ENCODE measurements around the gene ZNF804B. TPM values are rescaled to one million over a fixed set of nuclear protein-coding genes. Genes with fewer than 3 reads are reported as not detected.

Gene ZNF804B
- total RNA-seq, 6 experiments from 2014 or later: not detected

DNA sequence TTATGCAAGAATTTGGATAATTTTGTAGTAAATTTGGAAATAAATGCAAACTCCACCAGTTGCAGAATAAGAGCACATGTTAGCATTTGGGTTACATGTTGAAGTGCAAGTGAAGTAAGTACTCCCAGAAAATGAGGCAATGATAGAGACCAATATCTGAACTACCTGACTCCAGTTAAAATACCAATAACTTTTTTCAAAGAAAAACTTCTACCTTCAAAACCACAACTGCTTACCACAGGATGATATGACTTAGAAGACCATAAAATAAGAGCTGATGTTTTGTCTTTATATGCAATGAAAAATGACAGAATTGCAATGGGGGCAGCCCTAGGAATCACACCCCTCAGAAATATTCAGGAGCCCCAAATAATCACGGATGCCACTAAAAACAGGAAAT is 597.6 kb downstream of the ZNF804B start:
- 8% methylated on average over 1 of the region's 1 CpG for WGBS (ENCODE audit: insufficient coverage, low coverage, low lambda C conversion rate, missing lambda C conversion rate)
- Histone ChIP-seq H3K4me1 (no peaks in the 10 kb centered on the region), H3K4me3 (no peak overlapping the region), H3K27ac (no peak overlapping the region), H3K27me3 (no peaks in the 10 kb centered on the region), H3K36me3 (no peaks in the 10 kb centered on the region), H3K9me3 (no peaks in the 10 kb centered on the region)
- intact Hi-C loops (cut with DNase I): no loop called here
- ATAC-seq (no peak), DNase-seq (no peak)
- no peak for TF ChIP-seq CTCF (IDR thresholded peaks at IDR 0.05)
- no peak for TF ChIP-seq POLR2A (IDR thresholded peaks at IDR 0.05)

DNA sequence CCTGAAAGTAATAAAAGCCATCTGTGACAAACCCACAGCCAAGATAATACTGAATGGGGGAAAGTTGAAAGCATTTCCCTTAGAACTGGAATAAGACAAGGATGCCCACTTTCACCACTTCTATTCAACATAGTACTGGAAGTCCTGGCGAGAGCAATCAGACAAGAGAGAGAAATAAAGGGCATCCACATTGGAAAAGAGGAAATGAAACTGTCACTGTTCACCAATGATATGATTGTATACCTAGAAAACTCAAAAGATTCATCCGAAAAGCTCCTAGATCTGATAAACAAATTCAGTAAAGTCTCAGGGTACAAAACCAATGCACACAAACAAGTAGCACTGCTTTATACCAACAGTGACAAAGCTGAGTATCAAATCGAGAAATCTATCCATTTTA is 617.7 kb downstream of the ZNF804B start:
- intact Hi-C loops (cut with DNase I): no loop called here
- Histone ChIP-seq H3K27me3 (no peaks in the 10 kb centered on the region), H3K27ac (no peak overlapping the region), H3K4me1 (no peaks in the 10 kb centered on the region), H3K4me3 (no peak overlapping the region), H3K36me3 (no peaks in the 10 kb centered on the region), H3K9me3 (no peaks in the 10 kb centered on the region)
- no peak for ATAC-seq
- TF ChIP-seq POLR2A (IDR thresholded peaks at IDR 0.05) (no peak), CTCF (IDR thresholded peaks at IDR 0.05) (no peak)
- 32% methylated on average over 3 of the region's 3 CpGs for WGBS (ENCODE audit: insufficient coverage, low coverage, low lambda C conversion rate, missing lambda C conversion rate)
- no peak for DNase-seq

DNA sequence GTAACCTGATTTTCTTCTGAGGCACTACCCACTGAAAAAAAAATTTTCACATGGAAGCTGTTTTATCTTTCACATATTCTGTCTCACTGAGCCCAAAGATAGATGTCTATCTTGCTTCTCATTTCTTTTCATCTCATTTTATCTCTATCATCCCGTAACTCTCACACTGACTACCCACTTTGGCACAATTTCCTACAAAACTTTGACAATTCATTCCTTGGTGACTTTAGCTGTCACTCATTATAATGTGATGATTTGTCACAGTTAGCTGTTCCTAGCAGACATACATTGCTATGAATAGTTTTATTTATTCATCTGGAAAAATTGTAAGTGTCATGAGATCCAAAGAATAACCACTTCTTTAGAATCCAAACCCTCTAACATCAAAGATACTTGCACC is 625.9 kb downstream of the ZNF804B start:
- intact Hi-C loops (cut with DNase I): no loop called here
- DNase-seq: no peak
- no peak for TF ChIP-seq POLR2A (IDR thresholded peaks at IDR 0.05)
- no peak for TF ChIP-seq CTCF (IDR thresholded peaks at IDR 0.05)
- Histone ChIP-seq H3K9me3 (no peaks in the 10 kb centered on the region), H3K4me1 (no peaks in the 10 kb centered on the region), H3K27ac (no peak overlapping the region), H3K4me3 (no peak overlapping the region), H3K36me3 (no peaks in the 10 kb centered on the region), H3K27me3 (no peaks in the 10 kb centered on the region)
- no peak for ATAC-seq
- 38% methylated on average over 1 of the region's 1 CpG for WGBS (ENCODE audit: insufficient coverage, low coverage, low lambda C conversion rate, missing lambda C conversion rate)

Small RNA genes lying within 50 kb of the gene (small RNA-seq; reads per million reads assigned to genes)
- gene AC002127.1: 0 reads per million in 2 experiments

Other genes starting within 250 kb of the ZNF804B start
- not detected for gene TEX47, start 36.0 kb downstream of the ZNF804B start, total RNA-seq

All from right lobe of liver (tissue), 6 donors.